Tibial nerve (tissue), 4 donors: Measurements from ENCODE around the gene PPP2R2D. TPM values are rescaled to one million over a fixed set of nuclear protein-coding genes. Genes with fewer than 3 reads are reported as not detected.
"Not testable (repeated sequence)": the region's sequence is repeated elsewhere in the genome, so short reads cannot be mapped to it uniquely, and the experiment has no call there.

ENCODE experiments used
- DNase-seq, 2 donors: peaks; one replicate each; pipeline ENCODE4 v3.0.0-alpha.2; 2019; ENCODE audit warnings: low spot score in 2 of 2
- H3K27ac ChIP-seq, 4 donors: fragments of 200-600 bp; sonication (generic) in 3 of 4; one replicate each; pipeline ENCODE4 v1.5.1; 2017 to 2019; ENCODE audit warnings: mild to moderate bottlenecking in 1 of 4
- H3K27me3 ChIP-seq, 2 donors: fragments of 200-600 bp; sonication (generic) in 1 of 2; one replicate each; pipeline versions ENCODE4 v1.5.1 to v1.6.0; 2017 to 2019
- H3K36me3 ChIP-seq, 3 donors: fragments of 200-600 bp; sonication (generic); one replicate each; pipeline ENCODE4 v1.5.1; 2018 to 2019
- H3K4me1 ChIP-seq, 4 donors: fragments of 200-600 bp; sonication (generic) in 3 of 4; one replicate each; pipeline ENCODE4 v1.5.1; 2017 to 2019
- H3K4me3 ChIP-seq, 4 donors: fragments of 200-600 bp; sonication (generic) in 3 of 4; one replicate each; pipeline ENCODE4 v1.5.1; 2017 to 2019; ENCODE audit warnings: mild to moderate bottlenecking in 1 of 4, moderate library complexity in 1 of 4
- H3K9me3 ChIP-seq, 4 donors: fragments of 200-600 bp; sonication (generic) in 3 of 4; one replicate each; pipeline ENCODE4 v1.5.1; 2017 to 2019
- CTCF ChIP-seq, 5 experiments: fragments of 200-600 bp in 3 of 5; fragments of 450-650 bp in 2 of 5; sonication (generic) in 3 of 5; IDR thresholded peaks; one replicate each; pipeline ENCODE4 v1.5.1; 2016 to 2019; ENCODE audit warnings: antibody characterized with exemption in 5 of 5, mild to moderate bottlenecking in 3 of 5, moderate library complexity in 2 of 5
- EP300 ChIP-seq, 2 donors: sonication (generic); formaldehyde crosslinking; IDR thresholded peaks; one replicate each; pipeline ENCODE4 v1.6.1; 2017; ENCODE audit warnings: antibody characterized with exemption in 2 of 2, mild to moderate bottlenecking in 1 of 2
- POLR2A ChIP-seq, 2 donors: fragments of 450-650 bp; IDR thresholded peaks; one replicate each; pipeline ENCODE4 v1.6.1; 2017; ENCODE audit warnings: antibody characterized with exemption in 2 of 2, mild to moderate bottlenecking in 2 of 2, moderate library complexity in 2 of 2
- WGBS, 2 donors: methylation state at CpG; one replicate each; pipeline ENCODE4 v1.1.5; 2018; 5-methylcytosine and 5-hydroxymethylcytosine counted together
- total RNA-seq, 4 donors: library from RNA; depleted of rRNA; stranded (reverse); fragments of >200 nt; gene quantifications; one replicate each; pipeline ENCODE4 v1.1.0, GENCODE V29; 2016

Gene PPP2R2D
- total RNA-seq, 4 donors from 2014 or later = 22.9 to 35.1 (median 28.9) TPM

DNA sequence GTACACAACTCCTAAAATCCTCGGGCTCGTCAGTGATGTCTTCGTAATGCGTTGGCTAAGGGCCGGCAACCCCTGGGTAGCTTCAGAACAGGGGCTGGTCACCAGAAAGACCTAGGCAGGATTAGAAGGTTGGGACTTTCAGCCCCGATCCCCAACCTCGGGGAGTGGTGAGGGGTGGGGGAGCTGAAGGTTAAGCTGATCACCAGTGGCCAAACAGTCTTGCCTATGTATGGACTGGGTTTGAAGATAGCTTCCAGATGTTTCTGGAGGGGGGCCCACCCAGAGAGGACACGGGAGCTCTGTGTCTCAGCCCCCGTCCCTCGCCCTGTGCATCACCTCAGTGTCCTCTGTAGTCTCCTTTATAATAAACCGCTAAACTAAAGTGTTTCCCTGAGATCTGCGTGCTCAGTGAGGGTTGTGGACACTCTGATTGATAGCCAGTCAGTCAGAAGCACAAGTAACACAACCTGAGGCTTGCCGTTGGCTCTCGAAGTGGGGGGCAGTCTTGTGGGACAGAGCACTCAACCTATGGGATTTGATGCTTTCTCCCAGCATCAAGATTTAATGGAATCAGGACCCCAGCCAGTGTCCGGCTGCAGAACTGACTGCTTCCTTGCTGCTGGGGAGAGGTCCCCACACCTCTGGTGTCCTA lies 10.0 kb downstream of the PPP2R2D start:
- H3K27ac ChIP-seq = no peak overlapping the region
- H3K27me3 ChIP-seq = no peaks in the 10 kb centered on the region
- H3K4me1 ChIP-seq = peaks cover 0 to 55% (median 3%) of the 10 kb centered on the region in 4 donors
- DNase-seq = no peak
- H3K4me3 ChIP-seq = no peak overlapping the region
- 72 to 74% methylated on average over 15 of the region's 15 CpGs for WGBS, 2 donors
- TF ChIP-seq EP300 (IDR thresholded peaks at IDR 0.05) = no peak
- no peak for TF ChIP-seq POLR2A (IDR thresholded peaks at IDR 0.05)
- TF ChIP-seq CTCF (IDR thresholded peaks at IDR 0.05) = no peak
- peaks cover 0 to 26% (median 0%) of the 10 kb centered on the region in 3 donors for H3K36me3 ChIP-seq
- H3K9me3 ChIP-seq = no peaks in the 10 kb centered on the region

- no peaks in the 10 kb centered on the region for H3K27me3 ChIP-seq
Observed at GRCh38 chr10:131911451-131911850, 10.6 kb downstream of the PPP2R2D start.

GRCh38 chr10:131912620-131913019 lies 11.8 kb downstream of the PPP2R2D start:
- WGBS, 2 donors = 97 to 99% methylated on average over 3 of the region's 3 CpGs
- no peak overlapping the region for H3K27ac ChIP-seq
- no peaks in the 10 kb centered on the region for H3K27me3 ChIP-seq
- no peaks in the 10 kb centered on the region for H3K9me3 ChIP-seq
- peaks cover 0 to 18% (median 0%) of the 10 kb centered on the region in 3 donors for H3K36me3 ChIP-seq
- H3K4me1 ChIP-seq = peaks cover 0 to 48% (median 0%) of the 10 kb centered on the region in 4 donors
- DNase-seq = no peak
- no peak overlapping the region for H3K4me3 ChIP-seq
- no peak for TF ChIP-seq POLR2A (IDR thresholded peaks at IDR 0.05)
- TF ChIP-seq CTCF (IDR thresholded peaks at IDR 0.05) = no peak
- TF ChIP-seq EP300 (IDR thresholded peaks at IDR 0.05) = no peak

More at GRCh38 chr10:131911451-131911850, 10.6 kb downstream of the PPP2R2D start:
- H3K36me3 ChIP-seq = peaks cover 0 to 22% (median 0%) of the 10 kb centered on the region in 3 donors
- peaks cover 0 to 49% (median 0%) of the 10 kb centered on the region in 4 donors for H3K4me1 ChIP-seq
- 49 to 56% methylated on average over 9 of the region's 9 CpGs for WGBS, 2 donors
- TF ChIP-seq POLR2A (IDR thresholded peaks at IDR 0.05) (no peak), CTCF (IDR thresholded peaks at IDR 0.05) (no peak), EP300 (IDR thresholded peaks at IDR 0.05) (no peak)
- DNase-seq = no peak
- H3K9me3 ChIP-seq = no peaks in the 10 kb centered on the region
- no peak overlapping the region for H3K27ac ChIP-seq
- no peak overlapping the region for H3K4me3 ChIP-seq

GRCh38 chr10:131915484-131915883 lies 14.7 kb downstream of the PPP2R2D start:
- no peak for DNase-seq
- Histone ChIP-seq H3K27ac (no peak overlapping the region), H3K27me3 (no peaks in the 10 kb centered on the region), H3K4me3 (no peak overlapping the region), H3K9me3 (no peaks in the 10 kb centered on the region), H3K4me1 (peaks cover 0 to 32% (median 0%) of the 10 kb centered on the region in 4 donors), H3K36me3 (peaks cover 0 to 11% (median 0%) of the 10 kb centered on the region in 3 donors)
- no peak for TF ChIP-seq POLR2A (IDR thresholded peaks at IDR 0.05)
- TF ChIP-seq CTCF (IDR thresholded peaks at IDR 0.05) = no peak
- no peak for TF ChIP-seq EP300 (IDR thresholded peaks at IDR 0.05)
- WGBS, 2 donors = 77% methylated on average over 11 of the region's 11 CpGs

GRCh38 chr10:131915990-131916766 lies 15.4 kb downstream of the PPP2R2D start:
- H3K9me3 ChIP-seq = no peaks in the 10 kb centered on the region
- no peak overlapping the region for H3K4me3 ChIP-seq
- no peak overlapping the region for H3K27ac ChIP-seq
- DNase-seq = no peak
- H3K27me3 ChIP-seq = no peaks in the 10 kb centered on the region
- peaks cover 0 to 11% (median 0%) of the 10 kb centered on the region in 3 donors for H3K36me3 ChIP-seq
- 93% methylated on average over 19 of the region's 19 CpGs for WGBS, 2 donors
- peaks cover 0 to 32% (median under 1%) of the 10 kb centered on the region in 4 donors for H3K4me1 ChIP-seq
- TF ChIP-seq POLR2A (IDR thresholded peaks at IDR 0.05) = no peak
- TF ChIP-seq EP300 (IDR thresholded peaks at IDR 0.05) = no peak
- TF ChIP-seq CTCF (IDR thresholded peaks at IDR 0.05) = no peak

DNA sequence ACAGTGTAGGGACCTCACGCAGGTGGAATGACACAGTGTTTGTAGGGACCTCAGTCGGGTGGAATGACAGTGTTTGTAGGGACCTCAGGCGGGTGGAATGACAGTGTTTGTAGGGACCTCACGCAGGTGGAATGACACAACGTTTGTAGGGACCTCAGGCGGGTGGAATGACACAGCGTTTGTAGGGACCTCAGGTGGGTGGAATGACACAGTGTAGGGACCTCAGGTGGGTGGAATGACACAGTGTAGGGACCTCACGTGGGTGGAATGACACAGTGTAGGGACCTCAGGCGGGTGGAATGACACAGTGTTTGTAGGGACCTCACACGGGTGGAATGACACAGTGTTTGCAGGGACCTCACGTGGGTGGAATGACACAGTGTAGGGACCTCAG lies 16.0 kb downstream of the PPP2R2D start:
- 80 to 84% methylated on average over 11 of the region's 11 CpGs for WGBS, 2 donors

GRCh38 chr10:131917496-131917895 lies 16.7 kb downstream of the PPP2R2D start:
- 62 to 84% methylated on average over 10 of the region's 11 CpGs for WGBS, 2 donors

More for the DNA sequence above, 16.0 kb downstream of the PPP2R2D start:
- not testable (repeated sequence) for H3K9me3 ChIP-seq, DNase-seq, H3K27me3 ChIP-seq, H3K4me3 ChIP-seq, H3K27ac ChIP-seq
- peaks cover 0 to 32% (median 3%) of the 10 kb centered on the region in 4 donors for H3K4me1 ChIP-seq
- peaks cover 0 to 11% (median 0%) of the 10 kb centered on the region in 3 donors for H3K36me3 ChIP-seq

More at GRCh38 chr10:131917496-131917895, 16.7 kb downstream of the PPP2R2D start:
- not testable (repeated sequence) for H3K27me3 ChIP-seq, H3K27ac ChIP-seq, H3K4me3 ChIP-seq, H3K36me3 ChIP-seq, DNase-seq, H3K9me3 ChIP-seq
- H3K4me1 ChIP-seq = peaks cover 0 to 35% (median 4%) of the 10 kb centered on the region in 4 donors
